HG02885 (cell line): ENCODE results near the gene SLC12A8.

Source experiments
- ATAC-seq: cut with Tn5 transposase; IDR thresholded peaks from one replicate; pipeline ENCODE4 v1.9.1; 2021; ENCODE audit warnings: mild to moderate bottlenecking; ENCODE audit not compliant: unreplicated experiment, poor library complexity

The SLC12A8 gene

DNA sequence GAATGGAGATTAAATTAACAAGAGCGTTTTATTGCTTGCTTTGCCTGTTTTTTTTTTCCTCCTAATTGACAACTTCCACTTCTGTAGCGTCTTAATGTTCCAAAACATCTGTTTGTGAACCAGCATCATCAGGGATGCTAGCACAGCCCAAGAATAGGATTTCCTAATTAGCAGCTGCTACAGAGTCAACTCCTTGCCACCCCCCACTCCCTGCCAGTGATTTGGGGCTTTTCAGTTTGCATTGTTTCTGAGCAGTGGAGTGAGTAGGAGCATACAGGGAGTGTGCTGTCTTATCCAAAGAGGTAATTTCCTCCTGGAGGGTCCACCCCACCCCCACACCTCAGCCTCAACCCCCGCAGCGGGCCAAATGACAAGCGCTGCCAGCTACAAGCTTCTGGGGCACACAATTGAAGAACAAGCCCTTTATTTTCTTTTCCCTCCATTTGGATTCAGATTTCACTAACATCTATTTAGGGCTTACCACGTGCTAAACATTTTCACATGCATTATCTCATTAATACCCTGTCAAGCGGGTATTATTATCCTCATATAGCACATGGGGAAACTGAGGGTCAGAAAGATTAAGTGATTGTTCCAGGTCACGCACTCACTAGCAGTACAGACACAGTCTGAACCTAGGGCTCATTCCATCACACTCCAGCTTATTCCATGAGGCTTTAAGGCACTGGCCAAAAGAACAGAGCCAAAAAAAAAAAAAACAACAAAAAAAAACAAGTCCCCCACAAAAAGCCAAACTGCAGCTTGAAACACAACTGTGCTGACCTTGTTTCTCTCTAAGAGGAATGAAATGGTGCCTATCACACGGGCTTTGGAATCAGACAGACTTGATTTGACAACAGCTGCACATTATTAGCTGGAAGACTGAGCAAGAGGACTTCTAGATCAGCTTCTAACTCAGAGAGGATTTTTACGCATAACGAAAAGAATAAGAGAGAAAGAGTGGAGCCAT is 173.1 kb downstream of the SLC12A8 start:
- no peak for ATAC-seq

DNA sequence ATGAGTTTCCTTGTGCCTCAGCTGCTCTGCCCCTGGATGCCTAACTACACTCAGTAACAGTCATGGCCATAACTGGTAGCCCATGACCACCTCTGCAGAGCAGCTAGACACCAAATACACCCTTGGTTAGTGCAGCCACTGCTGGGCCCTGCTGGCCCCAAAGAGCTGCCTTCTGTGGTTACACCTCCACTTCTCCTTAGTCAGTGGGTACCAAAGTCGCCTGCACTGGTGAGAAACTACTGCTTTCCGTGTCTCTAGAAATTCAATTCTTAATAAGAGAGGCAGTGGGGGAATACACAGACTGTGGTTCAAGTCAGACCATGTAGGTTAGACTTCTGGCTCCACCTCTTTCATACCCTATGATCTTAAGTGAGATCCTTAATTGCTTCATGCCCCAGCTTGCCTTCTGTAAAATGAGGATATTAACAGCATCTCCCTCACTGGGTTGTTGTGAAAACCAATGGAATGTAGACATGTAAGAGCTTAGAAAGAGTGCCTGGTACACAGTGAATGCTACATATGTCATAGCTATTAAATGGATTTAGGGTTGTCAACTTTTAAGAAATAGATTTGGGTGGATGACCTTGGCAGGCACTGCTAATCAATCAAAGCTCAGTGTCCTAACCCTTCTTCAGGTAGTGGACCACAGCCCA is 174.9 kb downstream of the SLC12A8 start:
- ATAC-seq, result no peak

DNA sequence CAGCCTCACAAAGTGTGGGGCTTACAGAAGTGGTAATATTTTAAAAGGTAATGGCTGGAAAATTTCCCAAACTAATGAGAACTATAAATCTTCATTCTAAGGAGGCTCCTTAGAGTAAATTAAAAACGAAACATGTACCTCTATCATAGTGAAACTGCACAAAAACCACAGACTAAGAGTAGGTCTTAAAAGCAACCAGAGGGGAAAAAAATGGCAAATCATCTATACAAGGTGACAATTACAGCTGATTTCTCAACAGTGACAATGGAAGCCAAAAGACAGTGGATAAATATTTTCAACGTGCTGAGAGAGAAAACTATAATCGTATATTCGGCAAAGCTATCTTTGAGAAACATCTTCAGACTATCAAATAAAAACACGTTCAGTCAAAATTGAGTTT is 177.3 kb downstream of the SLC12A8 start:
- ATAC-seq, result peak; percentile 65

DNA sequence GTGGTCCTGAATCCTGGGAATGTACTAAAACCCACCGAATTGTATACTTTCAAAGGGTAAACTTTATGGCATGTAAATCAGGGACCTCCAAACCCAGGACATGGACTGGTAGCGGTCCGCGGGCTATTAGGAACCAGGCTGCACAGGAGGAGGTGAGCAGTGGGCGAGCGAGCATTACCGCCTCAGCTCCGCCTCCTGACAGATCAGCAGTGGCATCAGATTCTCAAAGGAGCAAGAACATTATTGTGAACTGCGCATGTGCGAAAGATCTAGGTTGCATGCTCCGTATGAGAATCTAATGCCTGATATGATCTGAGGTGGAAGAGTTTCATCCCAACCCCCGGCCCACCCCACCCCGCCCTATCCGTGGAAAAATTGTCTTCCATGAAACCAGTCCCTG is 178.9 kb downstream of the SLC12A8 start:
- no peak for ATAC-seq

DNA sequence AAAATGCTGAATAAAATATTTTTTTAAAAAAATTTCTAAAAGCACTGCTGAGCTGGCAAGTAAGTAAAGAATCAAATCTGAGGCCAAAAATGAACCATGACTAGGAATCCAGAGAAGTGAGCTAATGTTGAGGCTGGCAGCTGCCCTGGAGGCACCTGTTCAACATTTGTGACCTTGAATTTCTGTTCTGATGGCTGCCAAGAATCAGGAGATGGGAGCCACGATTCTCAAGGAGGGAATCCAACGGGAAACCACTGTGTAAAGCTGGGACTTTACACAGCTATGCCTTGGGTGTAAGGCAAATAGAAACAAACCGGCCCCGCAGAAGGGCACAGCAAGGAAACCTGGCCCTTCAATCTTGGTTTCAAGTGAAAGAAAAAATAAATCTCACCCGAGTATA is 179.4 kb downstream of the SLC12A8 start:
- ATAC-seq, result no peak

DNA sequence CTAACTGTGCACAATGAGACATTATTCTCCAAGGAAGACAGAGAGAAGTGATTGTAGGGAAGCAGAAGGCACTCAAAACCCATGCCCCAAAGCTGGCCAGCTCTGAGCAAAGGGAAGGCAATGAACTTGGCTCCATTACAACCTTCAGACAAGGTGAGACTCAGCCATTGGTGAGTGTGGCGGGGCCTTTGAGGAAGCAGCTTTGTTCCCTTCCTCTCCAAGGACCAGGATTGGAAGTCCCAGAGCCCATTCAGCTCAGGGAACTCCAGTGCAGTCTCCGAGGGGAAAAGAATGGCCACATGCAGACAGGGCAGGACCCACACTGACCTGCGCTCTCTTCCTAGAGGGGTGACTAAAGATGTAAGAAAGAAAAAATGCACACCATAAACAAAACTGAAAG is 179.9 kb downstream of the SLC12A8 start:
- no peak for ATAC-seq
